Measurements from ENCODE around the gene FBXW7.

DNA sequence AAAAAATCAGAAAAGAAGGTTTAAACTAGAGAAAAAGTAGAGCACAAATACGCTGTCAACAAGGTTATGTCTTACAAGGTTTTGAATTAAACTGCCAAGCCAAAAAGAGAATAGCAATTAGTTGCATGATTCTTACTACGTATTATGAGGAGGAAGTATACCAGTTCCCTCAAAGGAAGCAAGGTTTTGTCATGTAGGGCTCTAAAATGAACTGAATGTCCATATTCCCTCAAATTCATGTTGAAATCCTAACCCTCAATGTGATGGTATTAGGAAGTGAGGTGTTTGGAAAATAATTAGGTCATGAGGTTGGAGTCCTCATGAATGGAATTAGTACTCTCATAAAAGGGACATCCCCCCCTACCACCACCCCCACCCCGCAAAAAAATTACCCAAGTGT is 201.0 kb downstream of the FBXW7 start:
- TF ChIP-seq, protein P1, sequence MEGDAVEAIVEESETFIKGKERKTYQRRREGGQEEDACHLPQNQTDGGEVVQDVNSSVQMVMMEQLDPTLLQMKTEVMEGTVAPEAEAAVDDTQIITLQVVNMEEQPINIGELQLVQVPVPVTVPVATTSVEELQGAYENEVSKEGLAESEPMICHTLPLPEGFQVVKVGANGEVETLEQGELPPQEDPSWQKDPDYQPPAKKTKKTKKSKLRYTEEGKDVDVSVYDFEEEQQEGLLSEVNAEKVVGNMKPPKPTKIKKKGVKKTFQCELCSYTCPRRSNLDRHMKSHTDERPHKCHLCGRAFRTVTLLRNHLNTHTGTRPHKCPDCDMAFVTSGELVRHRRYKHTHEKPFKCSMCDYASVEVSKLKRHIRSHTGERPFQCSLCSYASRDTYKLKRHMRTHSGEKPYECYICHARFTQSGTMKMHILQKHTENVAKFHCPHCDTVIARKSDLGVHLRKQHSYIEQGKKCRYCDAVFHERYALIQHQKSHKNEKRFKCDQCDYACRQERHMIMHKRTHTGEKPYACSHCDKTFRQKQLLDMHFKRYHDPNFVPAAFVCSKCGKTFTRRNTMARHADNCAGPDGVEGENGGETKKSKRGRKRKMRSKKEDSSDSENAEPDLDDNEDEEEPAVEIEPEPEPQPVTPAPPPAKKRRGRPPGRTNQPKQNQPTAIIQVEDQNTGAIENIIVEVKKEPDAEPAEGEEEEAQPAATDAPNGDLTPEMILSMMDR (IDR thresholded peaks at IDR 0.05; ENCODE audit: low read depth, low read length): no peak
- TF ChIP-seq POLR2A (IDR thresholded peaks at IDR 0.05; ENCODE audit: extremely low read depth, insufficient read length) (no peak), MYC (IDR thresholded peaks at IDR 0.05; ENCODE audit: low read depth, low read length) (no peak)

Data from NB4 (cell line).